ENCODE results near the gene MAN2B1.

The MAN2B1 gene

DNA sequence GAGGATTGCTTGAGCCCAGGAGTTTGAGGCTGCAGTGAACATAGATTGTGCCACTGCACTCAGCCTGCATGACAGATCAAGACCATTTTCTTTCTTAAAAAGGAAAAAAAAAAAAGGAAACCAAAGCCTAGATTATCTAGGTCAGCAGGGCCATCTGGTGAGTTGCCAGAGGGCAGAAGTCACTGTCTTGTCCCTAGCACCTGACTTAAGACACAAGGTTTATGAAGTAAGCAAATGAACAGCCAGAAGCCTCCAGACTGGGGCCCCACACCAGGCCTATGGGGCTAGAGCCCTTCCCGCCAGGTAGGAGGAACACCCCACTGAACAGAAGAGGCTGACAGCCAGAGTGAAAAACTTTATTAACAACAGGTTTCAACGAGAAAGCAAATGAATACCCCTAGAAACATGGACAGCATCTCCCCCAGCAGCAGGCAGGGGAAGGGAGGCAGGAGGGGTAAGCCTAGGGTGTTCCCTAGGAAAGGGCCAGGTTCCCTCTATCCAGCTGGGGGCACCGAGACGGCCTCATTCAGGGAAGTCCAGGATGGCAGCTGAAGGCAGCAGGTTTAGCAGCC lies 1.3 kb upstream of the MAN2B1 start:
- CTCF ChIA-PET, result interaction anchor here (1.2 to 7.4 kb wide), 4 partner anchors 10 to 106 kb away, joined by 3 to 93 read pairs (median 4); partner anchors contain the start of gene DHPS
- POLR2A ChIA-PET, result no interaction called here
- TF ChIP-seq, protein P1, sequence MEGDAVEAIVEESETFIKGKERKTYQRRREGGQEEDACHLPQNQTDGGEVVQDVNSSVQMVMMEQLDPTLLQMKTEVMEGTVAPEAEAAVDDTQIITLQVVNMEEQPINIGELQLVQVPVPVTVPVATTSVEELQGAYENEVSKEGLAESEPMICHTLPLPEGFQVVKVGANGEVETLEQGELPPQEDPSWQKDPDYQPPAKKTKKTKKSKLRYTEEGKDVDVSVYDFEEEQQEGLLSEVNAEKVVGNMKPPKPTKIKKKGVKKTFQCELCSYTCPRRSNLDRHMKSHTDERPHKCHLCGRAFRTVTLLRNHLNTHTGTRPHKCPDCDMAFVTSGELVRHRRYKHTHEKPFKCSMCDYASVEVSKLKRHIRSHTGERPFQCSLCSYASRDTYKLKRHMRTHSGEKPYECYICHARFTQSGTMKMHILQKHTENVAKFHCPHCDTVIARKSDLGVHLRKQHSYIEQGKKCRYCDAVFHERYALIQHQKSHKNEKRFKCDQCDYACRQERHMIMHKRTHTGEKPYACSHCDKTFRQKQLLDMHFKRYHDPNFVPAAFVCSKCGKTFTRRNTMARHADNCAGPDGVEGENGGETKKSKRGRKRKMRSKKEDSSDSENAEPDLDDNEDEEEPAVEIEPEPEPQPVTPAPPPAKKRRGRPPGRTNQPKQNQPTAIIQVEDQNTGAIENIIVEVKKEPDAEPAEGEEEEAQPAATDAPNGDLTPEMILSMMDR (IDR thresholded peaks at IDR 0.05; ENCODE audit: control extremely low read depth, extremely low read depth, low read depth, missing control alignments), result no peak

DNA sequence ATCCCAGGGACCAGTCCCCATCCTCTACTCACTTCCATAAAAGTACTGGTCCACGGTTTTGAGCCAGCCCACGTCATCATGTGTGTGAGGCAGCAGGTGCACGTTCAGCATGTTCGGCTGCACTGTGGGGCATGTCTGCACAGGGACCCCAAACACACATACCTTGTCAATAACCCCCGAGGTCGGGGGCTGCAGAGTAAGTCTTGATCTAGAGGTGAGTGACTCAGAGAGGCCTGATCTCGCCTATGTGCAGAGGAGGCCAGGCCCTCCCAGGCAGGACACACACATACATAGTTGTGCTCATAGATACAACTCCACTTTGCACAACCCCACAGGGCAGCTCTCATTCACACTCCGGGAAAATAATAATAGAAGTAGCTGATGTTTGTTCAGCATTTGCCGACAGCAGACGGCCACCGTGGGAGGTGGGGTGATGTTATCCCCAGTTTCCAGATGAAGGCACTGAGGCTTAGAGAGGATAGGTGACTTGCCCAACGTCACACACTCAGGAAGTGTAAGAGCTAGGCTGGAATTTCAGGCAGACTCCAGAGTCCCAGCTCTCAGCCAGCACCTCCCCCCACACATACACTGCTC lies 774 bp downstream of the MAN2B1 start:
- TF ChIP-seq, protein P1 (IDR thresholded peaks at IDR 0.05; ENCODE audit: control extremely low read depth, extremely low read depth, low read depth, missing control alignments), result no peak
- ChIA-PET CTCF (interaction anchor here (0.9 to 2.1 kb wide), 7 partner anchors 11 to 702 kb away, joined by 3 to 16 read pairs (median 3); partner anchors contain the start of gene DHPS), POLR2A (interaction anchor here (0.5 to 1.0 kb wide), 4 partner anchors 13 to 126 kb away, joined by 3 to 6 read pairs (median 5); partner anchors contain the start of gene JUNB)
- no peak for DNase-seq (ENCODE audit: extremely low spot score)

More for the DNA sequence above, 1.3 kb upstream of the MAN2B1 start:
- DNase-seq (ENCODE audit: extremely low spot score), result no peak

DNA sequence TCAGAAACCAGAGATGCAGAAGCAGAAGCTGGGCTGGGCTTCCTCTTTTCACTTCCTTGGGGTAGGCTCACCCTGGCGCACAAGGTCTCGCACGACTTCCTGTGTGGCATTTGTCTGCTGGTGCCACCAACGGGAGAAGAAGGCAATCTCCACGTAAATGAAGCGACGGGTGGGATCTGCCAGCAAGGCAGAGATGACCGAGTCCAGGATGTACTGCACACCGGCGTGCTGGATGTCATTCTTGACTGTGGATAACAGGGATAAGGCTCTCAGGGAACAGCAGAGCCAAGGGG lies 1.3 kb downstream of the MAN2B1 start:
- POLR2A ChIA-PET, result interaction anchor here (0.5 kb wide), 1 partner anchor 17 kb away, joined by 6 read pairs; no protein-coding TSS in a partner anchor
- TF ChIP-seq, protein P1 (IDR thresholded peaks at IDR 0.05; ENCODE audit: control extremely low read depth, extremely low read depth, low read depth, missing control alignments), result no peak
- CTCF ChIA-PET, result interaction anchor here (2.1 kb wide), 2 partner anchors 11 to 25 kb away, joined by 8 to 16 read pairs; no protein-coding TSS in a partner anchor

DNA sequence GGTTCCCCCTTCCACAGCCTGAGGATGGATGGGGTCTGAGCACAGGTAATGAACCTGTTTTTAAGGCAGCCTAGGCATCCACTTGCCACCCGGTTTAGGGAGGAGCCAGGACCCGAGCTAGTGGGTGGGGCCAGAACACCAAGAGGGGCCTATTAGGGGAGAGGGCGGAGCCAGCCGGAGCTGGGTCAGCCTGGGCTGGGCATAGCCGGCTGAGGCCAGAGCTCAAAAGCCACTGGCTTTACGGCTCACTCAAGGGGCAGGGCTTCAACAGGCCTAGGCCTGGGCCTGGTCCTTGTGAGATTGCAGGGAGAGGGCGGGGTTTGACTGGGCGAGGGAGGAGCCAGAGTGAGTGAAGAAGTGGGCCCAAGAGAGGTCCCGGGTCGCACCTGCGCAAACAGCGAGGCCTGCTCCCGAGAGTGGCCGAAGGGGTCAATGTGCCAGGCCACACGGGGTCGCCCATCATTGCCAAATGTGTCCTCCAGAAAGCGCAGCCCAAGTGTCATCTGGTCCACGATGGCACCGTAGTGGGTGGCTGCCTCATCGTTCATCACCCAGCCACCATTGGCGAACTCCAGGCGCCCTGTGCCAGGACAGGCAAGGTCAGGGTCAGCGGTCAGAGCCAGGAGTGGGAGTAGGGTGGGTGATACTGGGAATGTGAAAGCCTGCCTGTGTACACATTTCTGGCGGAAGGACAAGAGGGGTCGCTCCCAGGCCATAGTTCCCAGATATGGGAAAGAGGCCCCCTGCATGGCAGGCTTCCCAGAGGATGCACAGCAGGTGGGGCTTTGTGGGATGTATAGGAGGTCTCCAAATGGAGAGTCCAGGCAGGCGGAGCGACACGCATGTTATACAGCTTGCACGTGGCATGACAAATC lies 1.9 kb downstream of the MAN2B1 start:
- DNase-seq (ENCODE audit: extremely low spot score), result no peak
- ChIA-PET POLR2A (interaction anchor here (0.5 kb wide), 1 partner anchor 17 kb away, joined by 6 read pairs; no protein-coding TSS in a partner anchor), CTCF (interaction anchor here (2.1 kb wide), 1 partner anchor 25 kb away, joined by 8 read pairs; no protein-coding TSS in a partner anchor)
- TF ChIP-seq, protein P1 (IDR thresholded peaks at IDR 0.05; ENCODE audit: control extremely low read depth, extremely low read depth, low read depth, missing control alignments), result no peak

More for the DNA sequence above, 1.3 kb downstream of the MAN2B1 start:
- peak; percentile 82 for DNase-seq (ENCODE audit: extremely low spot score)

DNA sequence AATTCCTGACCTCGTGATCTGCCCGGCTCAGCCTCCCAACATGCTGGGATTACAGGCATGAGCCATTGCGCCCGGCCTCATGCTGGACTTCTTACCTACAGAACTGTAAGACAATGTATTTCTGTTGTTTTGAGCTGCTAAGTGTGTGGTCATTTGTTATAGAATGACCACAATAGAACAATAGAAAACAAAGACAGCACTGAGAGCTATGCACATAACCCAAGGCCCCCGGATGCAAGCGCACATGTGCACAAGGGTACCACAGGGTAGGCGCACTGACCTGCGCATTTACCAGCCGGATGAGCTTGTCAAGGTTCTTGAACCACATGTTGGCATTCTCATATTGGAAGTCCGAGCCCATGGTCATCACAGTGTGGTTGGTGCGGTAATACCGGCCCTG lies 5.6 kb downstream of the MAN2B1 start:
- ChIA-PET POLR2A (interaction anchor here (0.7 kb wide), 1 partner anchor 15 kb away, joined by 6 read pairs; no protein-coding TSS in a partner anchor), CTCF (interaction anchor here (1.0 to 1.4 kb wide), 4 partner anchors 9 to 187 kb away, joined by 3 to 5 read pairs (median 3); no protein-coding TSS in a partner anchor)

More for the DNA sequence above, 5.6 kb downstream of the MAN2B1 start:
- DNase-seq (ENCODE audit: extremely low spot score), result no peak
- TF ChIP-seq, protein P1 (IDR thresholded peaks at IDR 0.05; ENCODE audit: control extremely low read depth, extremely low read depth, low read depth, missing control alignments), result no peak
